Gastrocnemius medialis (tissue), 4 donors: ENCODE results near the gene ATXN1. TPM values are rescaled to one million over a fixed set of nuclear protein-coding genes. Genes with fewer than 3 reads are reported as not detected.

Experiments
- ATAC-seq, 2 donors: fragments of 150-250 bp; one replicate each; pipeline ENCODE4 v1.9.1; 2016
- DNase-seq, 2 donors: peaks; one replicate each; pipeline ENCODE4 v3.0.0-alpha.2; 2019
- H3K27ac ChIP-seq, 4 donors: fragments of 200-600 bp; sonication (generic); 1 replicate in 1 of 4; 2 replicates in 3 of 4; pipeline ENCODE4 v1.5.1; 2016 to 2018; ENCODE audit warnings: mild to moderate bottlenecking in 2 of 4, moderate library complexity in 1 of 4
- H3K27me3 ChIP-seq, 3 donors: fragments of 200-600 bp; sonication (generic) in 2 of 3; 1 replicate in 1 of 3; 2 replicates in 2 of 3; pipeline versions ENCODE4 v1.5.1 to v1.6.0; 2016 to 2019; ENCODE audit warnings: mild to moderate bottlenecking in 1 of 3, moderate library complexity in 1 of 3
- H3K36me3 ChIP-seq, 2 donors: fragments of 200-600 bp; sonication (generic) in 1 of 2; one replicate each; pipeline ENCODE4 v1.5.1; 2017 to 2018
- H3K4me1 ChIP-seq, 2 donors: fragments of 200-600 bp; sonication (generic) in 1 of 2; one replicate each; pipeline ENCODE4 v1.5.1; 2016 to 2017; ENCODE audit warnings: mild to moderate bottlenecking in 2 of 2
- H3K4me3 ChIP-seq, 4 donors: fragments of 200-600 bp; sonication (generic) in 3 of 4; 1 replicate in 1 of 4; 2 replicates in 3 of 4; pipeline ENCODE4 v1.5.1; 2016 to 2019; ENCODE audit warnings: mild to moderate bottlenecking in 2 of 4
- H3K9me3 ChIP-seq, 3 donors: fragments of 200-600 bp; sonication (generic) in 2 of 3; 1 replicate in 1 of 3; 2 replicates in 2 of 3; pipeline ENCODE4 v1.5.1; 2016 to 2019
- CTCF ChIP-seq, 5 experiments: fragments of 450-650 bp in 3 of 5; fragments of 200-600 bp in 2 of 5; sonication (generic) in 2 of 5; IDR thresholded peaks in 4 of 5; conservative IDR thresholded peaks in 1 of 5; 1 replicate in 4 of 5; 2 replicates in 1 of 5; pipeline ENCODE4 v1.5.1; 2016 to 2019; ENCODE audit warnings: antibody characterized with exemption in 5 of 5, mild to moderate bottlenecking in 3 of 5, moderate library complexity in 3 of 5
- POLR2A ChIP-seq, 2 donors: fragments of 450-650 bp; IDR thresholded peaks; one replicate each; pipeline ENCODE4 v1.6.1; 2017; ENCODE audit warnings: antibody characterized with exemption in 2 of 2, mild to moderate bottlenecking in 2 of 2, moderate library complexity in 2 of 2
- in situ Hi-C, 4 donors: fragments of 200-750 bp; cut with MboI; loops; one replicate each; pipeline versions ENCODE4 v1.15.0 to v1.8.0; 2017; ENCODE audit warnings: low sequenced_read_pairs in 4 of 4
- intact Hi-C: fragments of 100-400 bp; cut with DNase I; formaldehyde crosslinking; loops from one replicate; pipeline ENCODE4 v1.15.1; 2023; ENCODE audit warnings: low total_unique reads
- total RNA-seq, 4 donors: library from RNA; depleted of rRNA; stranded (reverse); fragments of >200 nt; gene quantifications; one replicate each; pipeline versions ENCODE4 v1.1.0 to v1.2.3, GENCODE V29; 2016

Gene ATXN1
- total RNA-seq, 4 donors from 2014 or later, result 21.8 to 42.9 (median 33.1) TPM

GRCh38 chr6:16644540-16645250 lies 116.6 kb downstream of the ATXN1 start:
- Histone ChIP-seq H3K36me3 (no peaks in the 10 kb centered on the region), H3K27me3 (no peaks in the 10 kb centered on the region), H3K4me1 (no peaks in the 10 kb centered on the region), H3K4me3 (no peak overlapping the region), H3K9me3 (no peaks in the 10 kb centered on the region), H3K27ac (no peak overlapping the region)
- no peak for DNase-seq
- in situ Hi-C loops (no loop called here), intact Hi-C loops (loop anchor here (5.0 kb wide), 1 partner anchor 132 kb away; no protein-coding TSS in a partner anchor)
- TF ChIP-seq POLR2A (IDR thresholded peaks at IDR 0.05), result no peak
- no peak for TF ChIP-seq CTCF (IDR thresholded peaks at IDR 0.05 in 4 of 5, conservative IDR thresholded peaks at IDR 0.05 in 1 of 5)
- no peak for ATAC-seq

GRCh38 chr6:16639684-16640480 lies 121.4 kb downstream of the ATXN1 start:
- DNase-seq (no peak), ATAC-seq (peak in 1 of 2 donors; percentile 48)
- intact Hi-C loops, result no loop called here
- in situ Hi-C loops, result no loop called here
- no peak overlapping the region for H3K27ac ChIP-seq
- no peaks in the 10 kb centered on the region for H3K27me3 ChIP-seq
- H3K4me1 ChIP-seq, result peaks cover 9 to 12% of the 10 kb centered on the region in 2 donors
- no peaks in the 10 kb centered on the region for H3K9me3 ChIP-seq
- H3K36me3 ChIP-seq, result no peaks in the 10 kb centered on the region
- TF ChIP-seq POLR2A (IDR thresholded peaks at IDR 0.05), result no peak
- TF ChIP-seq CTCF (IDR thresholded peaks at IDR 0.05 in 4 of 5, conservative IDR thresholded peaks at IDR 0.05 in 1 of 5), result no peak
- H3K4me3 ChIP-seq, result no peak overlapping the region

DNA sequence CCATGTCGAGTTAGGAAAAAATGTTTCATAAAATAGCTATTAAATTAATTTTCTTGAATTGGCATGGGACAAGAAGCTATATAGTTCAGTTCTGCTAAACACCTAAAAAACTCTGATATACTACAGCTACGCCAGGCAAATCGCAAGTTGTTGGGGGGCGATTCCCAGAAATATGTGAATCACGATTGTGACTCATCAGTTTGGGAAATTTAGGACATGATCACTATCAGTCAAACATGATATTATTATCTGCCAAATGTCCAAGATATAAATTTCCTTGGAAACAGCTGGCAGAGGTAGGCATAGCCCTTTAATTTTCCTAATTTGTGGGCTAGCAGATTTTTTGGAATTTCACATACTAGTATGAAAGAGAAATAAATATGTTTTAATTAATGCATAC lies 123.6 kb downstream of the ATXN1 start:
- ATAC-seq (no peak), DNase-seq (no peak)
- TF ChIP-seq CTCF (IDR thresholded peaks at IDR 0.05 in 4 of 5, conservative IDR thresholded peaks at IDR 0.05 in 1 of 5) (no peak), POLR2A (IDR thresholded peaks at IDR 0.05) (no peak)
- Histone ChIP-seq H3K9me3 (no peaks in the 10 kb centered on the region), H3K4me1 (peaks cover 9 to 12% of the 10 kb centered on the region in 2 donors), H3K36me3 (no peaks in the 10 kb centered on the region), H3K27me3 (no peaks in the 10 kb centered on the region), H3K27ac (no peak overlapping the region), H3K4me3 (no peak overlapping the region)
- in situ Hi-C loops, result no loop called here
- intact Hi-C loops, result no loop called here

- no peak for DNase-seq
- in situ Hi-C loops, result no loop called here
- Histone ChIP-seq H3K27me3 (no peaks in the 10 kb centered on the region), H3K4me3 (no peak overlapping the region), H3K4me1 (peaks cover 9 to 12% of the 10 kb centered on the region in 2 donors), H3K9me3 (no peaks in the 10 kb centered on the region), H3K27ac (no peak overlapping the region), H3K36me3 (no peaks in the 10 kb centered on the region)
- TF ChIP-seq CTCF (IDR thresholded peaks at IDR 0.05 in 4 of 5, conservative IDR thresholded peaks at IDR 0.05 in 1 of 5) (no peak), POLR2A (IDR thresholded peaks at IDR 0.05) (no peak)
- ATAC-seq, result peak in 1 of 2 donors; percentile 50
- intact Hi-C loops, result no loop called here
These were observed 125.3 kb downstream of the ATXN1 start for GRCh38 chr6:16635810-16636602.
